ENCODE data around the gene KPNA1.

DNA sequence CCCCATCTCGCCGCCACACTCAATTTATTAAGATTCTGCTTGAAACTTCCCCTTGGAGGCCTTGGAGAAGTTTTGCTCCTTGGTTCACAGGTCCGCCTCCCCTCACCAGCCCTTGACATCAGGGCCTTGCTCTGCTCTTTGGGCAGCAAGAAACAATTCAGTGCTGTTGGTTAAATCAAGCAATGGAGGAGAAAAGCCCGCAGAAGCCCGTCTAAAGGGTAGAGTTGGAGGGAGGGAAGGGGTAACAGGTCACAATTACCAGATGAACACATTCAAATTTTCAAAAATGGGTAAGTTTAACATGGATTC, 48.9 kb upstream of the KPNA1 start:
- TF ChIP-seq POLR2A (IDR thresholded peaks at IDR 0.05; ENCODE audit: low read length), result no peak
- TF ChIP-seq GATA1 (IDR thresholded peaks at IDR 0.05; ENCODE audit: low read depth, low read length), result no peak
